AG08396 (cell line): ENCODE data around the gene NUMA1.

ENCODE experiments used
- DNase-seq: peaks from one replicate; pipeline ENCODE4 v3.0.0; 2012; ENCODE audit warnings: low spot score, mixed read lengths

The NUMA1 gene, protein sequence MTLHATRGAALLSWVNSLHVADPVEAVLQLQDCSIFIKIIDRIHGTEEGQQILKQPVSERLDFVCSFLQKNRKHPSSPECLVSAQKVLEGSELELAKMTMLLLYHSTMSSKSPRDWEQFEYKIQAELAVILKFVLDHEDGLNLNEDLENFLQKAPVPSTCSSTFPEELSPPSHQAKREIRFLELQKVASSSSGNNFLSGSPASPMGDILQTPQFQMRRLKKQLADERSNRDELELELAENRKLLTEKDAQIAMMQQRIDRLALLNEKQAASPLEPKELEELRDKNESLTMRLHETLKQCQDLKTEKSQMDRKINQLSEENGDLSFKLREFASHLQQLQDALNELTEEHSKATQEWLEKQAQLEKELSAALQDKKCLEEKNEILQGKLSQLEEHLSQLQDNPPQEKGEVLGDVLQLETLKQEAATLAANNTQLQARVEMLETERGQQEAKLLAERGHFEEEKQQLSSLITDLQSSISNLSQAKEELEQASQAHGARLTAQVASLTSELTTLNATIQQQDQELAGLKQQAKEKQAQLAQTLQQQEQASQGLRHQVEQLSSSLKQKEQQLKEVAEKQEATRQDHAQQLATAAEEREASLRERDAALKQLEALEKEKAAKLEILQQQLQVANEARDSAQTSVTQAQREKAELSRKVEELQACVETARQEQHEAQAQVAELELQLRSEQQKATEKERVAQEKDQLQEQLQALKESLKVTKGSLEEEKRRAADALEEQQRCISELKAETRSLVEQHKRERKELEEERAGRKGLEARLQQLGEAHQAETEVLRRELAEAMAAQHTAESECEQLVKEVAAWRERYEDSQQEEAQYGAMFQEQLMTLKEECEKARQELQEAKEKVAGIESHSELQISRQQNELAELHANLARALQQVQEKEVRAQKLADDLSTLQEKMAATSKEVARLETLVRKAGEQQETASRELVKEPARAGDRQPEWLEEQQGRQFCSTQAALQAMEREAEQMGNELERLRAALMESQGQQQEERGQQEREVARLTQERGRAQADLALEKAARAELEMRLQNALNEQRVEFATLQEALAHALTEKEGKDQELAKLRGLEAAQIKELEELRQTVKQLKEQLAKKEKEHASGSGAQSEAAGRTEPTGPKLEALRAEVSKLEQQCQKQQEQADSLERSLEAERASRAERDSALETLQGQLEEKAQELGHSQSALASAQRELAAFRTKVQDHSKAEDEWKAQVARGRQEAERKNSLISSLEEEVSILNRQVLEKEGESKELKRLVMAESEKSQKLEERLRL (N-terminal part only)

DNA sequence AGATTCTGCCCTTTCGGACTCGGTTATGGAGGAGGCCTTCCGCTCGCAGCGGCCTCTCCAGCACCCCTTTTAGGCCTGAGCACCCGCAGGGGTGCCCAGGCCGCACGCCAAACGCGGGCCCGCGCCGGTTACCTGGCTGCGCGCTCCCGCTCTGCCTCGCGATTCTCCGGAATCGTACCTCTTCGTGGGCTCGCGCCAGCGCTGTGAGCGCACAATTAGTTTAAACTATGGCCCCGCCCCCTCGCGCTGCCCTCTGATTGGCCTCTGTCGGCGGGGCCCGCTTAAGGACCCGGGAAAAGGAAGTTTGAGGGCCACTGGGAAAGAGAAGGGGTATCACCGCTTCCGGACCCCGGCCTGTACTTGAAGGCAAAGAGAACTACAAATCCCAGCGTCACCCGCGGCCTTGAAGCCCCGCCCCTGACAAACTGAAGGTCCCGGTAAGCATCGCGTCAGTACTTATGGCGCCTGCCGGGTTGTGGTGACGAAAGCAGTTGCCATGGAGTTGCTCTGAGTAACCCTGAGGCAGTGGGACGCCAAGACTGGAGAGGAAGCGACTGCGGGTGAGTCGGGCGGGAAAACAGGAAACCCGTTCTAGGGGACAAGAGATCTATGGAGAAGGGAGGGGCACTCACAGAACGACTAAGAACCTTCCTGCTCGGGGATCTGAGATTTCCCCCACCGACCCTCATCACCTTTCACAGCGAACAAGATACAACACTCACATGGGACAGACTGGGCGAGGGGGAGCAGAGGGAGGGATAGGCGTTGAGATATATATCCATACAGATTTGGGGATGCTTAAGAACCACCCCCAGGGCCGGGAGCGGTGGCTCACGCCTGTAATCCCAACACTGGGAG lies at the start of gene NUMA1, which contains the start of gene LRRC51:
Gene NUMA1, minus strand, starts transcription at position 217 of the 858 bp plus-strand sequence. CDS start 44,599 bp downstream, outside the sequence.
Gene LRRC51, plus strand, starts transcription at position 525 of the 858 bp plus-strand sequence. CDS start 8,234 bp downstream, outside the sequence.
- peak; percentile 93 for DNase-seq

DNA sequence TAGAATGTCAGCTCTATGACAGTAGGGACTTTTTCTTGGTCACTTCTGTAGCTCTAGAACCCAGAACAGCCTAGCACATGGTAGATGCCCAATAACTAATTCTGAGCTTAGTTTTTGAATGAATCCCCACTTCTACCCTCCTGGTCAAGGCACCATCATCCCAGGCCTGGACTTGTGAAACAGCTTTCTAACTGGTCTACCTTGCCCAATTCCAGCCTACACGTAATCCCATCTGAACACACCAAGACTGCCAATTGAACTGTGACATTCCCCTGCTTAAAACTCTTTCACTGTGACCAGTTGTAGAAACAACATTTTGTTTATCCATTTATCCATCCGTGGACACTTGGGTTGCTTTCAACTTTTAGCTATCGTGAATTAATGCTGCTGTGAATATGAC lies 49.0 kb upstream of the NUMA1 start:
- DNase-seq, result no peak

DNA sequence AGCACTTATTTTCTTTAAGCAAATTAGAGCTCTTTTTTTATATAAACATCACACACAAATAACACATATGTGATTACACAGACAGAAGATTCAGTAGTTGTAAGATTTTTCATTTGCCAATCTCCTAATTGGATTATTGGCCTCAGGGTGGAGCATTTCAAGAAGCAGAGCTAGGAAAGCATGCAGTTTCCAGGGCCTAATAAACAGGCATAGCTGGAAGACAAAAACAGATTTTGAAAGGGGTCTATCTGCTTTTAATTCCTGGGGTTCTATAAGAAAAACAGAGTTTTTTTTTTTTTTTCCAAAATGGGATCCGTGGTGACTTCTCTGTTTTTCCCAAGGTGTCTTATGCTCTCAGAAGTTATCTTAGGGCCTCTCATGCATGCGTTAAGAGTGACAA lies 47.6 kb upstream of the NUMA1 start:
- DNase-seq, result no peak

DNA sequence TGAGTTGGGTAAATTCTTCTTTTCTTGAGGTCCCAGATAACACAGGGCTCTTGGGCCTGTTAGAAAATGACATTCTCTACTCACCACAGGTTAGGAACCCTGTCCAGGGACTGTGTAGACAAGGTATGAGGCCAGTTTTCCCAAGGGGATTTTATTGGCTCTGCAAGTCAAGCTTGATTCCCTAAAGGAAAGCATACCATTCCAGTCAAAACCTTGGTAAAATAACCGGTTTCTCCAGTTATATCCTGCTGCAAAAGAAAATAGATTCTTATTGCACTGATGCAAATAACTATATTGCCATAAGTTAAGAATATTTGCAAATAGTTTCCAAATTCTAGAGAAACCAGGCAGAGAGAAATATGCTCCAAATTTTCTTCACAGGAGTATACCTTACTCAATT lies 45.6 kb upstream of the NUMA1 start:
- no peak for DNase-seq

DNA sequence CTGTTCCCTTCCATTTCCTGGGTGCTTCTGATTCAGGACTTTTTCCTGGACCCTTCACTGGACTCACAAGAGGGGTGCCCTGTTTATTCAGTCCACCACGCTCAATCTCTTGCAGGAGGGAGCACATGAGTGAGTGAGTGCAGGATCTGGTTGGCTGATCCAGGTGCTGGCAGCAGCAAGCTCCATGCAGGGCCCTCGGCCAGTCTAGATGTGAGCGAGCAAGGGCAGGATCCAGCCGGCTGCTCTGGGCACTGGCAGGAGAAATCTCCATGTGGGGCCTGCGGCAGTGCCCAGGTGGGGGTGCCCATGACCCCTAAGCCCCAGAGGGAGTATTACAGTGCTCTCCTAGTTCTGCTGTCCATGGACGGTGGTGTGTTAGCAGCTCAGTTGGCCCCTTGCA lies 43.7 kb upstream of the NUMA1 start:
- no peak for DNase-seq

DNA sequence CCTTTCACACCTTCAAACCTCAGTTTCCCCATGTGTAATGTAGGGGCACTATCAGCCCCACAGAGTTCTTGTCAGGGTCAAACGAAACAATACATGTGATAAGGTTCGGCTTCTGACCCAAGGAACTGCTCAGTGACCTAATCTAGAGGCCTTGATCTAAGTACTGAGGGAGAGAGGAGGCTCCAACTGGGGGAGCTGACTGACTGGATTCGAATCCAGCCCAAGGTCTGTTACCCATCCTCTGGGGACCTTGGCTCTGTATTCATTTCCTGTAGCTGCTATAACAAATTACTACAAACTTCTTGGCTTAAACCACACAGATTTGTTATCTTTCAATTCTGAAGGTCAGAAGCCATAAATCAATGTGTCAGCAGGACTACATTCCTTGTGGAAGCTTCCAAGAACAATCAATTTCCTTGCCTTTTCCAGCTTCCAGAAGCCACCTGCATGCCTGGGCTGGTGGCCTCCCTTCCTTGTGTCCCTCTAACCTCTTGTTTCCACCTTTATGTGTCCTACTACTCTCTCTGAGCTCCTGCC lies 42.8 kb upstream of the NUMA1 start:
- DNase-seq, result no peak

DNA sequence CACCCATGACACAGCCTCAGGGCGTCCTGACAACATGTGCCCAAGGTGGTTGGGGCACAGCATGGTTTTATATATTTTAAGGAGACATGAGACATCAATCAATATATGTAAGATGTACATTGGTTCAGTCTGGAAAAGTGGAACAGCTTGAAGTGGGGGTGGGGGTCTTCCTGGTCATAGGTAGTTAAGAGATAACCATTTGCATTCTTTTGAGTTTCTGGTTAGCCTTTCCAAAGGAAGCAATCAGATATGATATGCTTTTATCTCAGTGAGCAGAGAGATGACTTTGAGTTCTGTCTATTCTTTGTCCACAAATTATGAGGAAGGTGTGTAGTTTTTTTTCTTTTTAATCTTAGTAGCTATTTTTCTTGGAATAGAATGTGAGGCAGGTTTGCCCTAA lies 42.3 kb upstream of the NUMA1 start:
- DNase-seq, result no peak

DNA sequence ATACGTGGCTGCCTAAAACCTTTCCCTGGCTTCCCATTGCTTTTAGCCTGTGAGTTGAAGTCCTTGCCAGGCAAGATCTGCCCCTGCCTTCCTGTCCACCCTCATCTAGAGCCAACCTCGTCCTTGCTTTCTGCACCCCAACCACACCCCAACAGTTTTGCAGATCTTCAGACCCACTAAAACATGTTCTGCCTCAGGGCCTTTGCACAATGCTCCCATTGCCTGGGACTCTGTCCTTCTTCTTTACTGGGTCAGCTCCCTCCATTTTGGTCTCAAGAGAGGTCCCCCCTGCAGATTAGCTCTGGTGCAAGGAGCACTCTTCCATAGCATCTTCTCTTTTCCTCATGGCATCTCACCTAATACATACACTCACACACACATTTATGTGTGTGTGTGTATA lies 40.6 kb upstream of the NUMA1 start:
- no peak for DNase-seq

DNA sequence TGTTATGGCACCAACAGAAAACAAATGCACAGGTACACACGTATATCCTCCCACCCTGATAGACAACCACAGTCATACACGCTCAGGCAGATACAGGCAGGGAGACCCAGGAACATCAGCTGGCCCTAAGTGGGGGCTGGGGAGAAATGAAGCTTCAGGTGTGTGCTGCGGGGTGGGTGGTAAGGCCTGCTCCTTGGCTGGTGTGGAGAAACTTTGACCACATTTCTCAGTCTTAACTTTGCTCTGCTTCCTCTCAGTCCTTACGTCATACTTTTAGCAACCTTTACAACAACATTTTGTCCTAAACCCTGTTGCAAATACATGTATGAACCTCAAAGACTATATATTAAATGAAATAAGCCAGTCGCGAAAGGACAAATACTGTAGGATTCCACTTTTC lies 38.9 kb upstream of the NUMA1 start:
- no peak for DNase-seq

DNA sequence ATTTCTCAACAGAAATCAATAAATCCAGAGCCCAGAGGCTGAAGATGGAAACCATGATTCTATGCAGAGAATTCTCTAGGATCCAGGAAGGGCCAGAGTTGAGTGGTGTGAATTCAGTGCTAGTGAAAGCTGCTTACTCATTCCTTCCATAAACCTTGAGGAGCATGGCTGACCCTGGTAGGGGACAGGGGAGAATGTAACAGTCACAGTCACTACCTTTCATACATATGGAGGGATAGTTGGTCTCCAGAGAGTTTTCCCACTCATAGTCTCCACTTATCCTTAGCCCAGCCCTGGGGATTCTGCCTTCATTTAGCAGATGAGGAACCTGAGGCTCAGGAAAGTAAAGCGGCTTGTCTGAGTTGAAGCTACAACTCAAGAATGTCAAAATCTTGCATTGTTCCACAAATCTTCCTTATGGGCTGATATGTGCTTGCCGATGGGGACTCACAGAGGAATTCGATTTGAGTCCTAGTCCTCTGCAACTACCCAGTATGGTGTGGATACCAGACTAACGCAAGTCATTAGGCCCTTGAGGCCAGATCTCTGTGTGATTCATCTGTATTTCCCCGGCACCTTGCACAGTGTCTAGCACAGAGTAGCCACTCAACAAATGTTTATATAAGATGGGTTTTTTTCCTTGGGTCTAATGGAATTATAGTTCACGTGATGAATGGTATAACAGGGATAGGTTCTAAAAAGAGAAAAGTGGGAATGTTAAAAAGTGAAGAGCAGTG lies 35.8 kb upstream of the NUMA1 start:
- no peak for DNase-seq

DNA sequence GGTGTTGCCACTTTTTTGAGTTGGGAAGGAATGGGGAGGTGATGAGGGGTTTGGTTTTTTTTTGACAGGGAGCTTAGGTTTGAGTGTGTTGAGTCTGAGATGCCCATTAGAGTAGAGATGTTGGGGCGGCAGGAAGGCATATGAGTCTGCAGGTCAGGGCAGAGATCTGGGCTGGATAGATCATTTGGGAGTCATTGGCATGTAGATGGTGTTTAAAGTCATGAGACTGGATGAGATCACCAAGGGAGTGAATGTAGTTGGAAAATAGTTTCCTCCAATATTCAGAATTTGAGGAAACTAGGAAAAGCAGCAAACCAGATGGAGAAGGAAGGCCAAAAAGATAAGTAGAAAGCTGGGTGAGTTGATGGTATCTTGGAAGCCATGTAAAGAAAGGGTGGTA lies 34.2 kb upstream of the NUMA1 start:
- no peak for DNase-seq

DNA sequence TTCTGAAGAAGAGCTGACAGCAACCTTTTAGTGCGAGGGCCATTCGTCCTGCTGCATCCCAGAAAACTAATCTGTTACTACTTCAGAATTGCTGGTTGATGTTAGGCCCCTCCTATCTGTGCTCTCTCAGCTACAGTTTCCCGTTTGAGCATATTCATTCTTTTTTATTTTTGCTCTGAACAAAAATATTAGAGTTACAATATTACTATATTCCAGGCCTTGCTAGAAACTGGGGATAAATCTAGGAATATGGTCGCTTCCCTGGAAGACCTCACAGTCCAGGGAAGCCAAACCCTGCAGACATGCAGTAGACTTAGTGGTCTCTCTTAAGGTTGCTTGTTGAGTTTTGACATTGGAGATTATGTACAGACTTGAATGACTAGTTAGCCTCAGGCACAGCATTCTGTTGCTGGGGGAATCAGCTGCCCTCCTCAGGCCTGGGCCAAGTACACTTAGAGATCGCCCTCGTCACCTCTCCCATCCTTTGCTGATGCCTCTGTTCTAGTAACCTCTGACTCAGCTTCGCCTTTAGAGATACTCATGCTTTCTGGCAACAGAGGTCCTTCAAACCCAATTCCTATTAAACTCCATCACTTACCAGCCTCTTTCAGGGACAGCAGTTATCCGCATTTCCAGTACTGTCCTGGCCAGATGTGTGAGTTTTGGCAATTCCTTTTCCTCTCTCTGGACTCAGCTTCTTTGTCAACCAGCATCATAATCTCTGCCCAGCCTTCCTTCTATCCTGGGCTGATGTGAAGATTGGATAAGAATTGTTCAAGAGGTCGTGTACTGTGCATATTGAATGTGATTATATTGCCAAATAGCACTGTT lies 32.9 kb upstream of the NUMA1 start:
- DNase-seq, result no peak

DNA sequence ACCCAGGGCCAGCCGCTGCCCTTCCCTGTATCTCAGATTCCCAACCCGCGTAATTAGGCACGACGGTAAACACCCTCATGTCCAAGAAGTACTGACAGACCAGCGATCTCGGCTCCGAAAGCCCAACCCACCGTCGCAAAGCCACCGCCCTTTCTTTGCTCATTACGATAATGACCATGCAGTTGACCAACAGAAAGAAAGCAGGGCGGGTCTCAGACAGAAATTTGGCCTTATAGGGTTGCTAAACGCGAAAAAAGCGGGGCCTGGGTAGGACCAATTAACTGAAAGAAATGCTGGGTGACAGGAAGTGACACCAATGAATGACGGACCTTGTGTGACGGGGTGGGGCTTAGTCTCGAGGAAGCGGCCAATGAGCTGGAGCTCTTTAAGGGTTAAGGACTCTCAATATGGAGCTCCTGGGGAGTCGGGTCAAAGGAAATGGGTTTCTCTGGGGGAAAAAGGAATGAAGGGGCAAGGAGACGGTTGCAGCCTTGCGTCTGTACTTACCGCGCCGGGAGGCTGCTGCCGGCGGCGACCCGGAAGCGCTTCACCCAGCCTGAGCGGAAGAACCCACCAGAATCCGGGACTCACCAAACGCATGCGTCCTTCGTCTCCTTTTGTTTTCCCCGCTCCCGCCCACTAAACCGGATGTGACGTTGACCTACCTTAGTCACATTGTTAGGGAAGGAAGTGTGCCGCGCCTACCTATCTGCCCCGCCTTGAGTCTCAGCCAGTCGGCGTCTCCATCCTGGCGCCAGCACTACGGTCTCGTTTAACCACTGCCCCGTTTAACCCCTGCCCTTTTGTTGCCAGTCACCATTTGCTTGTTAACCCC lies 32.0 kb upstream of the NUMA1 start, which contains the start of gene ANAPC15:
Gene ANAPC15, minus strand, starts transcription at position 553 of the 835 bp plus-strand sequence. CDS start 1,419 bp downstream, outside the sequence.
- DNase-seq, result peak; percentile 90

DNA sequence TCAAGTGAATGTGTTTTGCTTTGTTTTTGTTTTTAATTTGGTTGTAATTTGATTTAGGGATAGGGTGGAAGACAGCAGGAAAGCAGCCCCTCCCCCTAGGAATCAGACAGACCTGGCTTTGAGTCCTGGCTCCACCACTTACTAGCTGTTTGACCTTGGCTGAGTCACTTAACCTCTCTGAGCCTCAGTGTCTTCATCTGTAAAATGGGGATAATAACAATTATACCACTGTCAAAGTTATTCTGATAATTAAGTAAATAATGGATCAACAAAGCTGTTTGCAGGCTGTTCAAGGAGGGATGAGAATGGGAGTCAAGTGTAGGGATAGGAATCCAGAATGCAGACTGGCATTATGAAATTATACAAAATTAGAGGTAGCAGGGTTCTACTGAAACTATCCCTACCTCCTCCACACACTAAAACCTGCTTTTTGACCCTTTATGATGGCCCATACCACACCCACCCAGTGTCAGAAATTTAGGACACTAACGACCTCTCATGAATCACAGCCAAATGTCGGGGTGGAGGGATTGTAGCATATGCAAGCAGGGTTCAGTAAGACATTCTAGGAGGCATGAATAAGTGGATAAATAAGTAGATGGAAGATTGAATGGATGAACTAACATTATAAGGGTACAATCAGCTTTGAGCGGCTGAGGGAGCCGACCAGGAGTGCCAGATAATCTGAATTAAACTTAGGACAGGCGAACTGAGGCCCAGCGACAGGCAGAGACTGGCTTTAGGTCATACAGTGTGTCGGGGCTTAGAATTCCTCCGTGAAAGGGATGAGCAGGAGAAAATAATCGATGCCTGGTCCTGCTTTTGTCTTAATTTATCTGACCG lies 31.2 kb upstream of the NUMA1 start:
- no peak for DNase-seq

DNA sequence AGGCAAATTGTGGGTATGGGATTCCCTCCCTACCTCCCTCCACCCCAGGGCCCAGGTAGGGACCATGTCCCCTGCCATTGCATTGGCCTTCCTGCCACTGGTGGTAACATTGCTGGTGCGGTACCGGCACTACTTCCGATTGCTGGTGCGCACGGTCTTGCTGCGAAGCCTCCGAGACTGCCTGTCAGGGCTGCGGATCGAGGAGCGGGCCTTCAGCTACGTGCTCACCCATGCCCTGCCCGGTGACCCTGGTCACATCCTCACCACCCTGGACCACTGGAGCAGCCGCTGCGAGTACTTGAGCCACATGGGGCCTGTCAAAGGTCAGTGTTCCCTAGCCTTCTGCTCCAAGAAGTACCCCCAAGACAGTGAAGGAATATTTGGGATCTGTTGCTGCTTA lies 25.5 kb upstream of the NUMA1 start, which contains the start of gene TOMT:
Gene TOMT, plus strand, starts transcription at position 37 of the 400 bp plus-strand sequence. Its CDS starts 28 bp downstream, at position 65.
- no peak for DNase-seq

DNA sequence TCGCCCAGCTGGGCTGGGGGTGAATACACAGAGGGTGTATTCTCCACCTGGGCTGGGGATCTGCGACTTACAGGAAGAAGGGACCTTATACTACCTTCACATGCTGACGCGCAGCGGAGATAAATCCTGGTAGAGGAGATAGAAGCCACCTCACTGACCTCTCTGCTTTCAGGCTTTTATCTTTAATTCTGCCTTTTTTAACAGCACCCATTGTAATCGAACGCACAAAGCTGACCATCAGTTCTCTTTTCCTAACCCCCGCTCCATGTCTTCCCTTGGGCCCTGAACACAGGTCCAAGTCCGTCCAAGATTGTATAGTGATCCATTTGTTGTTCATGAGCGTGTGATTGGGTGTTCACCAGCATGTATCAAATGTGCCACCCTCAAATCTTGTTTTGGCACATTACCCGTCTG lies 23.4 kb upstream of the NUMA1 start:
- DNase-seq, result no peak
